ENCODE measurements around the gene CHST12. TPM values are rescaled to one million over a fixed set of nuclear protein-coding genes. Genes with fewer than 3 reads are reported as not detected.
"Not testable (repeated sequence)": the region's sequence is repeated elsewhere in the genome, so short reads cannot be mapped to it uniquely, and the experiment has no call there.

The CHST12 gene
- total and polyA plus RNA-seq, 2 of the 4 experiments (the other 2 are of a cell fraction) = 3.8 to 27.0 TPM

GRCh38 chr7:2453849-2454248, 50.4 kb downstream of the CHST12 start:
- DNase-seq; H3K4me1 ChIP-seq (ENCODE audit: control insufficient read depth, insufficient read depth, low read length); H3K9ac ChIP-seq (ENCODE audit: low read depth, low read length); H2AK9ac ChIP-seq (replicated peaks; ENCODE audit: low read depth, low read length, poor library complexity); H3K27ac ChIP-seq (ENCODE audit: insufficient read depth, low read length); H3K23ac ChIP-seq (ENCODE audit: low read depth, low read length); H3K36me3 ChIP-seq (ENCODE audit: control insufficient read depth, insufficient read depth, low read length); H2AFZ ChIP-seq (replicated peaks; ENCODE audit: low read length, poor library complexity); H4K5ac ChIP-seq (ENCODE audit: low read depth, low read length); H3K9me1 ChIP-seq (ENCODE audit: insufficient read depth, low read length); BruUV-seq (replicated peaks); POLR2A ChIA-PET (ENCODE audit: unreplicated experiment); H2AK5ac ChIP-seq (ENCODE audit: low read depth, low read length); H2BK15ac ChIP-seq (ENCODE audit: low read depth, low read length); H3K79me1 ChIP-seq (ENCODE audit: low read depth in 1 of 2, low read length in 2 of 2); H3K9me3 ChIP-seq (ENCODE audit: control insufficient read depth, insufficient read depth, low read length); H3K14ac ChIP-seq (replicated peaks; ENCODE audit: low read depth, low read length); H4K20me1 ChIP-seq (ENCODE audit: insufficient read depth, low read length); dilution Hi-C loops (cut with HindIII; ENCODE audit: low sequenced_read_pairs, unreplicated experiment); H2BK120ac ChIP-seq (ENCODE audit: low read depth, low read length); H3K4me3 ChIP-seq (ENCODE audit: insufficient read depth, low read depth, low read length); H4K91ac ChIP-seq (ENCODE audit: insufficient read depth, low read depth, low read length); H3K27me3 ChIP-seq (ENCODE audit: control insufficient read depth, insufficient read depth, low read length); in situ Hi-C loops (cut with MboI; ENCODE audit: low sequenced_read_pairs); ATAC-seq (ENCODE audit: low read depth); H3K18ac ChIP-seq (ENCODE audit: low read depth, low read length); H4K8ac ChIP-seq (ENCODE audit: low read depth in 2 of 2, low read length in 2 of 2); H3K4ac ChIP-seq (ENCODE audit: low read depth, low read length); H3K4me2 ChIP-seq (ENCODE audit: low read depth, low read length); H2BK20ac ChIP-seq (ENCODE audit: low read depth, low read length); H2BK5ac ChIP-seq (ENCODE audit: low read depth, low read length, poor library complexity, severe bottlenecking); H3K56ac ChIP-seq (ENCODE audit: extremely low read depth, insufficient read depth, low read length): not testable (repeated sequence)
- WGBS, 2 experiments (ENCODE audit: extremely low coverage in 2 of 2, insufficient read length in 1 of 2) = 100% methylated on average over 1 of the region's 3 CpGs; no CpG with 5 or more reads in 1 of the 2 experiments
- CTCF ChIA-PET = interaction anchor here (1.6 to 2.0 kb wide), 2 partner anchors 15 to 17 kb away, joined by 4 to 14 read pairs; no protein-coding TSS in a partner anchor
- intact Hi-C loops (cut with micrococcal nuclease) = loop anchor here (5.0 to 10.0 kb wide), 2 partner anchors 49 to 103 kb away; partner anchors contain the start of genes BRAT1, CHST12 and IQCE

All from IMR-90 (cell line).